Breast epithelium (tissue), 4 donors: Measurements from ENCODE around the gene PPAN. TPM values are rescaled to one million over a fixed set of nuclear protein-coding genes. Genes with fewer than 3 reads are reported as not detected.

ENCODE experiments used
- DNase-seq, 2 donors: peaks; one replicate each; pipeline ENCODE4 v3.0.0-alpha.2; 2019; ENCODE audit warnings: low spot score in 2 of 2
- H3K27ac ChIP-seq, 2 donors: fragments of 200-600 bp; sonication (generic) in 1 of 2; one replicate each; pipeline ENCODE4 v1.5.1; 2016 to 2019; ENCODE audit warnings: mild to moderate bottlenecking in 1 of 2
- H3K27me3 ChIP-seq, 2 donors: fragments of 200-600 bp; sonication (generic) in 1 of 2; one replicate each; pipeline versions ENCODE4 v1.5.1 to v1.6.0; 2017 to 2019; ENCODE audit warnings: control low read depth in 1 of 2, mild to moderate bottlenecking in 1 of 2
- H3K36me3 ChIP-seq: fragments of 200-600 bp; one replicate; pipeline ENCODE4 v1.5.1; 2019
- H3K4me1 ChIP-seq, 2 donors: fragments of 200-600 bp; sonication (generic); one replicate each; pipeline ENCODE4 v1.5.1; 2016 to 2019; ENCODE audit warnings: control low read depth in 1 of 2
- H3K4me3 ChIP-seq, 3 donors: fragments of 200-600 bp; sonication (generic); 1 replicate in 2 of 3; 2 replicates in 1 of 3; pipeline ENCODE4 v1.5.1; 2016 to 2019; ENCODE audit warnings: mild to moderate bottlenecking in 3 of 3, moderate library complexity in 2 of 3
- H3K9me3 ChIP-seq, 2 donors: fragments of 200-600 bp; sonication (generic) in 1 of 2; one replicate each; pipeline ENCODE4 v1.5.1; 2016 to 2019; ENCODE audit warnings: control low read depth in 1 of 2
- CTCF ChIP-seq, 3 donors: fragments of 450-650 bp; IDR thresholded peaks; one replicate each; pipeline ENCODE4 v1.5.1; 2016 to 2017; ENCODE audit warnings: antibody characterized with exemption in 3 of 3, mild to moderate bottlenecking in 3 of 3, moderate library complexity in 3 of 3
- POLR2A ChIP-seq: fragments of 450-650 bp; IDR thresholded peaks from one replicate; pipeline ENCODE4 v1.6.1; 2016; ENCODE audit warnings: antibody characterized with exemption, mild to moderate bottlenecking, moderate library complexity
- POLR2AphosphoS5 ChIP-seq, 3 donors: sonication (generic); formaldehyde crosslinking; IDR thresholded peaks; one replicate each; pipeline ENCODE4 v1.6.1; 2017; ENCODE audit warnings: antibody characterized with exemption in 3 of 3
- intact Hi-C: fragments of 100-400 bp; cut with DNase I; formaldehyde crosslinking; loops from one replicate; pipeline ENCODE4 v1.15.1; 2023; ENCODE audit warnings: low total_unique reads
- total RNA-seq, 3 donors: library from RNA; depleted of rRNA; stranded (reverse); fragments of >200 nt; gene quantifications; one replicate each; pipeline ENCODE4 v1.1.0, GENCODE V29; 2016

PPAN gene
- total RNA-seq, 3 donors from 2014 or later = 17.1 to 44.2 (median 35.3) TPM

- intact Hi-C loops = no loop called here
- no peak for DNase-seq
- TF ChIP-seq POLR2A = no peak
- no peak for TF ChIP-seq POLR2AphosphoS5 (IDR thresholded peaks at IDR 0.05)
- TF ChIP-seq CTCF (IDR thresholded peaks at IDR 0.05) = no peak
- no peak overlapping the region for H3K4me3 ChIP-seq
- peaks cover 14% of the 10 kb centered on the region for H3K36me3 ChIP-seq
- H3K4me1 ChIP-seq = no peaks in the 10 kb centered on the region
- H3K27ac ChIP-seq = no peak overlapping the region
- no peaks in the 10 kb centered on the region for H3K27me3 ChIP-seq
- no peaks in the 10 kb centered on the region for H3K9me3 ChIP-seq
These were observed 35.3 kb downstream of the PPAN start for GRCh38 chr19:10141479-10141878.

GRCh38 chr19:10141973-10142372 is 35.8 kb downstream of the PPAN start:
- Histone ChIP-seq H3K9me3 (no peaks in the 10 kb centered on the region), H3K4me1 (no peaks in the 10 kb centered on the region), H3K4me3 (no peak overlapping the region), H3K27me3 (no peaks in the 10 kb centered on the region), H3K36me3 (peaks cover 14% of the 10 kb centered on the region), H3K27ac (no peak overlapping the region)
- no peak for DNase-seq
- intact Hi-C loops = no loop called here
- TF ChIP-seq POLR2A (no peak), POLR2AphosphoS5 (IDR thresholded peaks at IDR 0.05) (no peak), CTCF (IDR thresholded peaks at IDR 0.05) (no peak)

GRCh38 chr19:10142701-10143375 is 36.7 kb downstream of the PPAN start:
- H3K27me3 ChIP-seq = no peaks in the 10 kb centered on the region
- TF ChIP-seq POLR2AphosphoS5 (IDR thresholded peaks at IDR 0.05) (no peak), POLR2A (no peak), CTCF (IDR thresholded peaks at IDR 0.05) (no peak)
- DNase-seq = no peak
- no peaks in the 10 kb centered on the region for H3K9me3 ChIP-seq
- H3K36me3 ChIP-seq = peaks cover 11% of the 10 kb centered on the region
- H3K27ac ChIP-seq = no peak overlapping the region
- no peaks in the 10 kb centered on the region for H3K4me1 ChIP-seq
- intact Hi-C loops = no loop called here
- no peak overlapping the region for H3K4me3 ChIP-seq

- TF ChIP-seq POLR2A (no peak), POLR2AphosphoS5 (IDR thresholded peaks at IDR 0.05) (no peak), CTCF (IDR thresholded peaks at IDR 0.05) (no peak)
- no peak for DNase-seq
- H3K27me3 ChIP-seq = no peaks in the 10 kb centered on the region
- H3K4me3 ChIP-seq = no peak overlapping the region
- no peaks in the 10 kb centered on the region for H3K9me3 ChIP-seq
- peaks cover 10% of the 10 kb centered on the region for H3K36me3 ChIP-seq
- intact Hi-C loops = no loop called here
- H3K27ac ChIP-seq = no peak overlapping the region
- H3K4me1 ChIP-seq = no peaks in the 10 kb centered on the region
These were observed 37.5 kb downstream of the PPAN start for GRCh38 chr19:10143681-10144080.

- intact Hi-C loops = no loop called here
- Histone ChIP-seq H3K36me3 (peaks cover 10% of the 10 kb centered on the region), H3K9me3 (no peaks in the 10 kb centered on the region), H3K27ac (no peak overlapping the region), H3K4me3 (no peak overlapping the region), H3K27me3 (no peaks in the 10 kb centered on the region), H3K4me1 (no peaks in the 10 kb centered on the region)
- no peak for DNase-seq
- TF ChIP-seq POLR2AphosphoS5 (IDR thresholded peaks at IDR 0.05) (no peak), POLR2A (no peak), CTCF (IDR thresholded peaks at IDR 0.05) (no peak)
These were observed 38.2 kb downstream of the PPAN start for GRCh38 chr19:10144361-10144760.
